ENCODE results near the gene NOP53.

DNA sequence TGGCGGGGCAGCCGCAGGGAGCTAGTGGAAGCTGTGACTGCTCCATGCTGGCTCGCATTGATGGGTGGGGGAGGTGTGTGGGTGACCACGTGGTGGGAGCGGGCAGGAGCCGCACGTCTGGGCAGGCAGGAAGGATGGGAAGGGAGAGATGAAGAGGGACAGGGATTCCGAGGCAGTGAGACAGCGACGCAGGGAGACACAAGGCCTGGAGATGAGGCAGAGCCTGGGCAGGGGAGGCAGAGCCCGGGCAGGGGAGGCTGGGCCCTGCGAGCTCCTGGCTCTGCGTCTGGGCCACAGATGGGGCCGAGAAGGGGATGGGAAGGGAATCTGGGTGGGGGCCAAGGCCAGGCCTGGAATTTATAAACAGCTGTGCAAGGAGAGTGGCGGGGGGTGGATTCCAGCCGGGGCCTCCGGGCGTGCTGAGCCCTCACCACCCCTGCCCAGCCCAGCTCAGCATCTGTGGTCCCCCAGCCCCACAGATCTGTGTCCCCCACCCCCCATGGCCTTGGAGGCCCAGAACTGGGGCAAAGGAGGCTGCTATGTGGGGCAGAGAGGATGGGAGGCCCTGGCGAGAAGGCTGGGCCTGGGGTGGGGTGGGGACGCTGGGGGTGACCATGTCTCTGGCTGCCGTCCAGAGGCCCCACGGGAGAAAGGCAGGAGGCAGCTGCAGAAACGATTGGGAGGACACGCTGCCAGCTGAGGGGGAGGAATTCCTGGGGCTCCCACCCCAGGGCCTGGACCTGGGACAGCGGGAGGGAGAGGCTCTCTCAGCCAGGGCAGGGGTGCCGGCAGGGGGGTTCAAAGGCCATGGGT lies 26.1 kb upstream of the NOP53 start:
- TF ChIP-seq, protein P1, sequence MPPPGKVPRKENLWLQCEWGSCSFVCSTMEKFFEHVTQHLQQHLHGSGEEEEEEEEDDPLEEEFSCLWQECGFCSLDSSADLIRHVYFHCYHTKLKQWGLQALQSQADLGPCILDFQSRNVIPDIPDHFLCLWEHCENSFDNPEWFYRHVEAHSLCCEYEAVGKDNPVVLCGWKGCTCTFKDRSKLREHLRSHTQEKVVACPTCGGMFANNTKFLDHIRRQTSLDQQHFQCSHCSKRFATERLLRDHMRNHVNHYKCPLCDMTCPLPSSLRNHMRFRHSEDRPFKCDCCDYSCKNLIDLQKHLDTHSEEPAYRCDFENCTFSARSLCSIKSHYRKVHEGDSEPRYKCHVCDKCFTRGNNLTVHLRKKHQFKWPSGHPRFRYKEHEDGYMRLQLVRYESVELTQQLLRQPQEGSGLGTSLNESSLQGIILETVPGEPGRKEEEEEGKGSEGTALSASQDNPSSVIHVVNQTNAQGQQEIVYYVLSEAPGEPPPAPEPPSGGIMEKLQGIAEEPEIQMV (CRISPR knock-in tag; IDR thresholded peaks at IDR 0.05; ENCODE audit: low read depth): no peak
- TF ChIP-seq, protein P2, sequence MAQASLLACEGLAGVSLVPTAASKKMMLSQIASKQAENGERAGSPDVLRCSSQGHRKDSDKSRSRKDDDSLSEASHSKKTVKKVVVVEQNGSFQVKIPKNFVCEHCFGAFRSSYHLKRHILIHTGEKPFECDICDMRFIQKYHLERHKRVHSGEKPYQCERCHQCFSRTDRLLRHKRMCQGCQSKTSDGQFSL (CRISPR knock-in tag; IDR thresholded peaks at IDR 0.05): no peak
- no peak for TF ChIP-seq DPF2 (CRISPR knock-in tag; IDR thresholded peaks at IDR 0.05; ENCODE audit: borderline replicate concordance, low read depth)
- no peak for TF ChIP-seq TARDBP (CRISPR knock-in tag; IDR thresholded peaks at IDR 0.05)
- TF ChIP-seq, protein P3, sequence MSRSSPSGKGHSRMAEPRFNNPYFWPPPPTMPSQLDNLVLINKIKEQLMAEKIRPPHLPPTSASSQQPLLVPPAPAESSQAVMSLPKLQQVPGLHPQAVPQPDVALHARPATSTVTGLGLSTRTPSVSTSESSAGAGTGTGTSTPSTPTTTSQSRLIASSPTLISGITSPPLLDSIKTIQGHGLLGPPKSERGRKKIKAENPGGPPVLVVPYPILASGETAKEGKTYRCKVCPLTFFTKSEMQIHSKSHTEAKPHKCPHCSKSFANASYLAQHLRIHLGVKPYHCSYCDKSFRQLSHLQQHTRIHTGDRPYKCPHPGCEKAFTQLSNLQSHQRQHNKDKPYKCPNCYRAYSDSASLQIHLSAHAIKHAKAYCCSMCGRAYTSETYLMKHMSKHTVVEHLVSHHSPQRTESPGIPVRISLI (CRISPR knock-in tag; IDR thresholded peaks at IDR 0.05; ENCODE audit: borderline replicate concordance): no peak; the same call in 1 of the 2 replicates
- TF ChIP-seq, protein P4, sequence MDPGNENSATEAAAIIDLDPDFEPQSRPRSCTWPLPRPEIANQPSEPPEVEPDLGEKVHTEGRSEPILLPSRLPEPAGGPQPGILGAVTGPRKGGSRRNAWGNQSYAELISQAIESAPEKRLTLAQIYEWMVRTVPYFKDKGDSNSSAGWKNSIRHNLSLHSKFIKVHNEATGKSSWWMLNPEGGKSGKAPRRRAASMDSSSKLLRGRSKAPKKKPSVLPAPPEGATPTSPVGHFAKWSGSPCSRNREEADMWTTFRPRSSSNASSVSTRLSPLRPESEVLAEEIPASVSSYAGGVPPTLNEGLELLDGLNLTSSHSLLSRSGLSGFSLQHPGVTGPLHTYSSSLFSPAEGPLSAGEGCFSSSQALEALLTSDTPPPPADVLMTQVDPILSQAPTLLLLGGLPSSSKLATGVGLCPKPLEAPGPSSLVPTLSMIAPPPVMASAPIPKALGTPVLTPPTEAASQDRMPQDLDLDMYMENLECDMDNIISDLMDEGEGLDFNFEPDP (CRISPR knock-in tag; conservative IDR thresholded peaks at IDR 0.05): no peak
- no peak for TF ChIP-seq SRF (IDR thresholded peaks at IDR 0.05; ENCODE audit: low read depth, low read length)
- TF ChIP-seq NFIC (IDR thresholded peaks at IDR 0.05; ENCODE audit: low read length): no peak
- no peak for TF ChIP-seq HMGA1 (CRISPR knock-in tag; conservative IDR thresholded peaks at IDR 0.05)
- TF ChIP-seq, protein P5, sequence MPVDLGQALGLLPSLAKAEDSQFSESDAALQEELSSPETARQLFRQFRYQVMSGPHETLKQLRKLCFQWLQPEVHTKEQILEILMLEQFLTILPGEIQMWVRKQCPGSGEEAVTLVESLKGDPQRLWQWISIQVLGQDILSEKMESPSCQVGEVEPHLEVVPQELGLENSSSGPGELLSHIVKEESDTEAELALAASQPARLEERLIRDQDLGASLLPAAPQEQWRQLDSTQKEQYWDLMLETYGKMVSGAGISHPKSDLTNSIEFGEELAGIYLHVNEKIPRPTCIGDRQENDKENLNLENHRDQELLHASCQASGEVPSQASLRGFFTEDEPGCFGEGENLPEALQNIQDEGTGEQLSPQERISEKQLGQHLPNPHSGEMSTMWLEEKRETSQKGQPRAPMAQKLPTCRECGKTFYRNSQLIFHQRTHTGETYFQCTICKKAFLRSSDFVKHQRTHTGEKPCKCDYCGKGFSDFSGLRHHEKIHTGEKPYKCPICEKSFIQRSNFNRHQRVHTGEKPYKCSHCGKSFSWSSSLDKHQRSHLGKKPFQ (CRISPR knock-in tag; IDR thresholded peaks at IDR 0.05; ENCODE audit: insufficient replicate concordance): no peak
